ENCODE results near the gene PRKCA.
A peak's percentile ranks its signal among the peaks of the same experiment; 100 is the strongest.

The PRKCA gene

GRCh38 chr17:66567234-66568170, 265.1 kb downstream of the PRKCA start:
- DNase-seq: peak; percentile 83
- H3K4me1 ChIP-seq: no peaks in the 10 kb centered on the region
- H3K36me3 ChIP-seq: no peaks in the 10 kb centered on the region
- peaks cover 13% of the 10 kb centered on the region for H3K27me3 ChIP-seq
- H3K4me3 ChIP-seq (ENCODE audit: low read depth, low read length): no peak overlapping the region
- no peaks in the 10 kb centered on the region for H3K9me3 ChIP-seq
- TF ChIP-seq CTCF (IDR thresholded peaks at IDR 0.05; ENCODE audit: low read depth, low read length): peak; percentile 91

GRCh38 chr17:66569572-66569971, 267.2 kb downstream of the PRKCA start:
- DNase-seq: no peak
- H3K27me3 ChIP-seq: peaks cover 6% of the 10 kb centered on the region; the same call in 1 of the 2 replicates
- no peak overlapping the region for H3K4me3 ChIP-seq (ENCODE audit: low read depth, low read length)
- H3K36me3 ChIP-seq: no peaks in the 10 kb centered on the region
- H3K9me3 ChIP-seq: no peaks in the 10 kb centered on the region
- no peak for TF ChIP-seq CTCF (IDR thresholded peaks at IDR 0.05; ENCODE audit: low read depth, low read length)
- no peaks in the 10 kb centered on the region for H3K4me1 ChIP-seq

- Histone ChIP-seq H3K4me3 (ENCODE audit: low read depth, low read length) (no peak overlapping the region), H3K4me1 (no peaks in the 10 kb centered on the region)
- TF ChIP-seq CTCF (IDR thresholded peaks at IDR 0.05; ENCODE audit: low read depth, low read length): no peak
These were observed 268.2 kb downstream of the PRKCA start for GRCh38 chr17:66570447-66571195.

GRCh38 chr17:66571745-66572144, 269.3 kb downstream of the PRKCA start:
- Histone ChIP-seq H3K4me1 (no peaks in the 10 kb centered on the region), H3K9me3 (no peaks in the 10 kb centered on the region), H3K27me3 (no peaks in the 10 kb centered on the region), H3K36me3 (no peaks in the 10 kb centered on the region), H3K4me3 (ENCODE audit: low read depth, low read length) (no peak overlapping the region)
- no peak for DNase-seq
- no peak for TF ChIP-seq CTCF (IDR thresholded peaks at IDR 0.05; ENCODE audit: low read depth, low read length)

More at GRCh38 chr17:66570447-66571195, 268.2 kb downstream of the PRKCA start:
- Histone ChIP-seq H3K36me3 (no peaks in the 10 kb centered on the region), H3K27me3 (no peaks in the 10 kb centered on the region), H3K9me3 (no peaks in the 10 kb centered on the region)
- no peak for DNase-seq

GRCh38 chr17:66573078-66573477, 270.7 kb downstream of the PRKCA start:
- DNase-seq: no peak
- no peak overlapping the region for H3K4me3 ChIP-seq (ENCODE audit: low read depth, low read length)
- no peak for TF ChIP-seq CTCF (IDR thresholded peaks at IDR 0.05; ENCODE audit: low read depth, low read length)
- no peaks in the 10 kb centered on the region for H3K4me1 ChIP-seq
- H3K9me3 ChIP-seq: no peaks in the 10 kb centered on the region
- H3K27me3 ChIP-seq: no peaks in the 10 kb centered on the region
- no peaks in the 10 kb centered on the region for H3K36me3 ChIP-seq
